Measurements from ENCODE around the gene ZNF462. TPM values are rescaled to one million over a fixed set of nuclear protein-coding genes. Genes with fewer than 3 reads are reported as not detected.
"Not testable (repeated sequence)": the region's sequence is repeated elsewhere in the genome, so short reads cannot be mapped to it uniquely, and the experiment has no call there.

ZNF462 gene
- total RNA-seq, 2 experiments from 2014 or later, result not detected

GRCh38 chr9:106835840-106836239, 27.1 kb upstream of the ZNF462 start:
- intact Hi-C loops (cut with micrococcal nuclease), result no loop called here
- Mint-ChIP-seq H3K27ac (no peak overlapping the region), H3K9me3 (peaks cover 8% of the 10 kb centered on the region), H3K4me3 (no peak overlapping the region), H3K36me3 (ENCODE audit: low read depth) (no peaks in the 10 kb centered on the region), H3K27me3 (no peaks in the 10 kb centered on the region), H3K4me1 (ENCODE audit: low read depth) (no peaks in the 10 kb centered on the region)
- TF ChIP-seq, protein P1, sequence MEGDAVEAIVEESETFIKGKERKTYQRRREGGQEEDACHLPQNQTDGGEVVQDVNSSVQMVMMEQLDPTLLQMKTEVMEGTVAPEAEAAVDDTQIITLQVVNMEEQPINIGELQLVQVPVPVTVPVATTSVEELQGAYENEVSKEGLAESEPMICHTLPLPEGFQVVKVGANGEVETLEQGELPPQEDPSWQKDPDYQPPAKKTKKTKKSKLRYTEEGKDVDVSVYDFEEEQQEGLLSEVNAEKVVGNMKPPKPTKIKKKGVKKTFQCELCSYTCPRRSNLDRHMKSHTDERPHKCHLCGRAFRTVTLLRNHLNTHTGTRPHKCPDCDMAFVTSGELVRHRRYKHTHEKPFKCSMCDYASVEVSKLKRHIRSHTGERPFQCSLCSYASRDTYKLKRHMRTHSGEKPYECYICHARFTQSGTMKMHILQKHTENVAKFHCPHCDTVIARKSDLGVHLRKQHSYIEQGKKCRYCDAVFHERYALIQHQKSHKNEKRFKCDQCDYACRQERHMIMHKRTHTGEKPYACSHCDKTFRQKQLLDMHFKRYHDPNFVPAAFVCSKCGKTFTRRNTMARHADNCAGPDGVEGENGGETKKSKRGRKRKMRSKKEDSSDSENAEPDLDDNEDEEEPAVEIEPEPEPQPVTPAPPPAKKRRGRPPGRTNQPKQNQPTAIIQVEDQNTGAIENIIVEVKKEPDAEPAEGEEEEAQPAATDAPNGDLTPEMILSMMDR (IDR thresholded peaks at IDR 0.05), result no peak
- DNase-seq (no peak), ATAC-seq (no peak)
- ChIA-PET CTCF (no interaction called here), POLR2A (no interaction called here)

DNA sequence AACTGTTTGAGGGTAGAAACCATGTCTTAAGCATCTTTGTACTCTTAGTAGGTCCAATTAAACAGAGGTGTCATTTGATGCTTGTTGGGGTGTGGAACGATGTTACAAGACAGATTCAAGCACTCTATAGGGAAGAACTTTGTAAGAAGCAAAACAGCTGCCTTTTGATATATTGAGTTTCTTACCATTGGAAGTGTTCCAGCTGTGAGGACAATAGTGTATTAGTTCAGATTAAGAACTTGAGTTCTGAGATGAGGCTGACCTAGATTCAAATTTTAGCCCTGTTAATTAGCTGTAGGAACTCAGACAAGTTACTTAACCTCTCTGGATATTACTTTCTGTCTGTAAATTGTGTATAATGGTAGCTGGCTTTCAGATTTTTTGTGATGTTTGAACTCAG, 19.6 kb upstream of the ZNF462 start:
- Mint-ChIP-seq H3K4me3 (no peak overlapping the region), H3K9me3 (no peaks in the 10 kb centered on the region), H3K4me1 (ENCODE audit: low read depth) (no peaks in the 10 kb centered on the region), H3K36me3 (ENCODE audit: low read depth) (no peaks in the 10 kb centered on the region), H3K27ac (no peak overlapping the region), H3K27me3 (no peaks in the 10 kb centered on the region)
- ChIA-PET CTCF (no interaction called here), POLR2A (no interaction called here)
- intact Hi-C loops (cut with micrococcal nuclease), result no loop called here
- ATAC-seq (no peak), DNase-seq (no peak)
- TF ChIP-seq, protein P1 (IDR thresholded peaks at IDR 0.05), result no peak

DNA sequence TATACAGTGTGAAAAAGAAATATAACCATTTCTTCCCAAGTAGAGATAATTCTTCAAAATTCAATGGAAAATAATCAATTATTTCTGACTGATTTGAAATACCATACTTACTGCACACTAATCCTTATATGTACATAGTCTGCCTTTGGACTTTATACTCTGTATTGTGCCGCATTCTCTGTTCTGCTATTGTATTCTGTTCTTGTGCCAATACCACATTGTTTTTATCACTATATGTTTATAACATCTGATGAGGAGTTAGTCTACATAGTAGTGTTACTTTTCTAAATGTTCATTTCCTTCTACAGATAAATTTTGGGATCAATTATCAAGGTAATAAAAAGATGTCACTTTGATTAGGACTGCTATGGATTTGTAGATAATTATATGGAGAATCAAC, 16.7 kb upstream of the ZNF462 start:
- intact Hi-C loops (cut with micrococcal nuclease), result no loop called here
- DNase-seq (no peak), ATAC-seq (no peak)
- ChIA-PET CTCF (no interaction called here), POLR2A (no interaction called here)
- H3K4me1 Mint-ChIP-seq (ENCODE audit: low read depth), result no peaks in the 10 kb centered on the region
- H3K9me3 Mint-ChIP-seq, result no peaks in the 10 kb centered on the region
- no peaks in the 10 kb centered on the region for H3K36me3 Mint-ChIP-seq (ENCODE audit: low read depth)
- no peak overlapping the region for H3K27ac Mint-ChIP-seq
- no peaks in the 10 kb centered on the region for H3K27me3 Mint-ChIP-seq
- H3K4me3 Mint-ChIP-seq, result no peak overlapping the region
- TF ChIP-seq, protein P1 (IDR thresholded peaks at IDR 0.05), result no peak

DNA sequence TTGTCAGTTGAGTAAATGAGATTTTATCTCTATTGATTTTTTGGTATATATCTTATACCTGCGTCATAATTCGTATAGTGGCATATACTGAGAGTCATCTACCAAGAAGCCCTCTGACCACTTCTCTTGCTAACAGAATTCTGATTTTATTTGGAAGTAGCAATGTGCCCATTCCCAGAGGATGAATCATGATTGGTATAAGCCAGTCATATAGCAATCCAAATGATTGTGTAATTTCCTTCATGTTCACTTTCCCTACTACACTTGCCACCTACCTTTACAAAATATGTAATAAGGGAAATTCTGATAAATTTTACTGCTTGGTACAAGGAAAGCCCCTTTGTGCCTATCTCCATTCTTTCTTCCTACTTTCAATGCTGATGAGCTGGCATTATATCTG, 16.1 kb upstream of the ZNF462 start:
- H3K36me3 Mint-ChIP-seq (ENCODE audit: low read depth), result no peaks in the 10 kb centered on the region
- H3K4me1 Mint-ChIP-seq (ENCODE audit: low read depth), result no peaks in the 10 kb centered on the region
- ChIA-PET CTCF (no interaction called here), POLR2A (no interaction called here)
- H3K27me3 Mint-ChIP-seq, result no peaks in the 10 kb centered on the region
- H3K27ac Mint-ChIP-seq, result no peak overlapping the region
- ATAC-seq (no peak), DNase-seq (no peak)
- H3K9me3 Mint-ChIP-seq, result no peaks in the 10 kb centered on the region
- no peak overlapping the region for H3K4me3 Mint-ChIP-seq
- intact Hi-C loops (cut with micrococcal nuclease), result no loop called here
- TF ChIP-seq, protein P1 (IDR thresholded peaks at IDR 0.05), result no peak

- H3K9me3 Mint-ChIP-seq; DNase-seq; POLR2A ChIA-PET; CTCF ChIA-PET; H3K36me3 Mint-ChIP-seq (ENCODE audit: low read depth); intact Hi-C loops (cut with micrococcal nuclease); H3K27ac Mint-ChIP-seq; ATAC-seq; H3K27me3 Mint-ChIP-seq; H3K4me1 Mint-ChIP-seq (ENCODE audit: low read depth); H3K4me3 Mint-ChIP-seq: not testable (repeated sequence)
These were observed 11.3 kb upstream of the ZNF462 start for GRCh38 chr9:106851640-106852039.

DNA sequence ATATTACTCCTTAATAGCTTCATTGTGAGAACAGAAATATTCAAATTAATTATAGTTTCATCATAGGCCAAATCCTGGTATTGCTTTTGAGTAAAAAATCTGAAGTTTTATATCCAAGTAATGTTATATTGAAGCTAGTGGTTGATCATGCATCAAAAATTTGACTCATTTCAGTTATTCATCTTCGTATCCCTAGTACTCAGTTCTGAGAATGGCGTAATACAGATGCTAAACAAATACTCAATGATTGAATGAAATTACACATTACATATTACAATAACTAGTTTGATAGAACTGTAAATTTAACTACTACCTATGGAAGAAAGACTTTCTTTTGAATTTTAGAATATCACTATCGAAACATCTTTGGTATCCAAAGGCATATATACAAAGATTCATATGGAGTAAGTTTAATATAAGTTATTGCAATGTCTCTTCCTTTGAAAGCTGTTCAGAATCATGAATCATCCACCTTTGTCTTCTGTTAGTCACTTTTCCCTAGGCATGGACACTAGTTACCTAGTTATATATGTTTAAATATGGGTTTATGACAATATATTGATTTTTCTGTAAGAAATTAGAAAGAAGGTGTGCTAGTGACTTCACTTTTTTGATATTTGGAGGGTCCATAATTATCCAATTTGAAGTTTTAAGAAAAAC, 5.0 kb upstream of the ZNF462 start:
- H3K9me3 Mint-ChIP-seq, result peaks cover 2% of the 10 kb centered on the region
- no peak for ATAC-seq
- DNase-seq, result no peak
- peaks cover 18% of the 10 kb centered on the region for H3K4me1 Mint-ChIP-seq (ENCODE audit: low read depth)
- intact Hi-C loops (cut with micrococcal nuclease), result no loop called here
- CTCF ChIA-PET, result no interaction called here
- POLR2A ChIA-PET, result no interaction called here
- peaks cover 42% of the 10 kb centered on the region for H3K27me3 Mint-ChIP-seq
- no peaks in the 10 kb centered on the region for H3K36me3 Mint-ChIP-seq (ENCODE audit: low read depth)
- no peak overlapping the region for H3K27ac Mint-ChIP-seq
- TF ChIP-seq, protein P1 (IDR thresholded peaks at IDR 0.05), result no peak
- no peak overlapping the region for H3K4me3 Mint-ChIP-seq
